Upper lobe of left lung (tissue), 4 donors: ENCODE results near the gene PCGF1.

Source experiments
- CTCF ChIP-seq, 6 experiments: fragments of 450-650 bp in 4 of 6; fragments of 200-600 bp in 2 of 6; sonication (generic) in 2 of 6; IDR thresholded peaks; one replicate each; pipeline ENCODE4 v1.5.1; 2016 to 2019; ENCODE audit warnings: antibody characterized with exemption in 6 of 6
- EP300 ChIP-seq, 4 donors: sonication (generic); formaldehyde crosslinking; IDR thresholded peaks; one replicate each; pipeline ENCODE4 v1.5.1; 2017; ENCODE audit warnings: antibody characterized with exemption in 4 of 4, control low read depth in 2 of 4
- POLR2A ChIP-seq, 4 donors: fragments of 450-650 bp; IDR thresholded peaks; one replicate each; pipeline ENCODE4 v1.5.1; 2016 to 2017; ENCODE audit warnings: antibody characterized with exemption in 4 of 4, mild to moderate bottlenecking in 2 of 4
- POLR2AphosphoS5 ChIP-seq, 2 donors: sonication (generic); formaldehyde crosslinking; IDR thresholded peaks; one replicate each; pipeline ENCODE4 v1.5.1; 2017; ENCODE audit warnings: antibody characterized with exemption in 2 of 2

DNA sequence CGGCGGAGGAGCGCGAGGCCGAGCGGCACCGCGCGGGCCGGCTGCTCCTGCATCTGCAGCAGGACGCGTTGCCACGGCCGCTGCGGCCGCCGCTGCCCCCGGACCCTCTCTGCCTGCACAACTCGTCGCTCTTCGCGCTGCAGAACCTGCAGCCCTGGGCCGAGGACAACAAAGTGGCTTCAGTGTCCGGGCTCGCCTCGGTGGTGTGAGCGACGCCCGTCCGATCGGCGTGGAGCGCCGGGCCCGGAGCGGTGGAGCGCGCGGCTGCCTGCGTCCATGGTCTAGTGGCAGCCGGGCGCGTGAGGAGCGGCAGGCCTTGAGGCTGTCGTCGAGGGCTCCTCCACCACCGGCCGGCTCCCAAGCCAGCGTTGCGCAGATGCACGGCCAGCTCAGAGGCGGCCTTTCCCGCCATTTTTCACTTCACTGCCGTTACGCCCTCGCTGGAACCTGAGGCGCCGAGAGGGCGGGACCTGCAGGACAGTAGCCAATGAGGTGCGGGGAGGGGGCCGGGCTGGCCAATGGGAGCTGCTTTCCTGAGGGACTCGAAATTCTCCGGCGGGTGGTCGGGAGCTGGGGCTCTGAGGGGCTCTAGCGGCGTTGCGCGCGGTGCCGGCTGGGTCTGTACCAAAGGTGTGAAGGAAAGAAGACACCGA is 8.6 kb upstream of the PCGF1 start:
- TF ChIP-seq CTCF (IDR thresholded peaks at IDR 0.05) (no peak), POLR2A (IDR thresholded peaks at IDR 0.05) (no peak), EP300 (IDR thresholded peaks at IDR 0.05) (no peak), POLR2AphosphoS5 (IDR thresholded peaks at IDR 0.05) (no peak)
